CD4-positive, alpha-beta T cell (primary cell): ENCODE data around the gene LSR. TPM values are rescaled to one million over a fixed set of nuclear protein-coding genes. Genes with fewer than 3 reads are reported as not detected.

Source experiments
- ATAC-seq: fragments of 200-7000 bp; cut with Tn5 transposase; one replicate; pipeline ENCODE4 v1.10.0; 2022; ENCODE audit warnings: mild to moderate bottlenecking; ENCODE audit not compliant: poor library complexity
- CTCF ChIA-PET: fragments of 350-600 bp; sonication (Branson Sonifier 250); formaldehyde crosslinking; loops from one replicate; lab custom pipeline; 2021; ENCODE audit warnings: antibody characterized with exemption, inconsistent platforms; lab: Charles Lee
- POLR2A ChIA-PET: fragments of 350-600 bp; sonication (Branson Sonifier 250); formaldehyde crosslinking; loops from one replicate; lab custom pipeline; 2021; ENCODE audit warnings: antibody characterized with exemption, inconsistent platforms; lab: Charles Lee
- DNase-seq, 14 experiments: peaks; one replicate each; pipeline ENCODE4 v3.0.0-alpha.2; 2013 to 2020; ENCODE audit warnings: mixed read lengths in 2 of 14
- H3K27ac ChIP-seq, 2 donors: one replicate each; pipeline versions ENCODE4 v1.5.1 to v1.7.0; 2013; ENCODE audit warnings: low read length in 2 of 2, low read depth in 1 of 2, mild to moderate bottlenecking in 1 of 2
- H3K27me3 ChIP-seq, 2 experiments: 1 replicate in 1 of 2; 2 replicates in 1 of 2; pipeline versions ENCODE4 v1.6.1 to v1.7.0; 2013; ENCODE audit warnings: low read length in 2 of 2, control low read depth in 1 of 2, mild to moderate bottlenecking in 1 of 2, moderate library complexity in 1 of 2; ENCODE audit not compliant: insufficient read depth in 2 of 2, control insufficient read depth in 1 of 2
- H3K36me3 ChIP-seq: one replicate; pipeline ENCODE4 v1.6.1; 2013; ENCODE audit warnings: low read length, control low read depth; ENCODE audit not compliant: insufficient read depth
- H3K4me1 ChIP-seq: one replicate; pipeline ENCODE4 v1.6.1; 2013; ENCODE audit warnings: low read length, control low read depth; ENCODE audit not compliant: insufficient read depth
- H3K4me3 ChIP-seq: one replicate; pipeline ENCODE4 v1.5.1; 2013; ENCODE audit warnings: mild to moderate bottlenecking, low read length, moderate library complexity
- H3K9me3 ChIP-seq, 2 experiments: 1 replicate in 1 of 2; 2 replicates in 1 of 2; pipeline versions ENCODE4 v1.6.1 to v1.7.0; 2013; ENCODE audit warnings: low read length in 2 of 2, mild to moderate bottlenecking in 2 of 2, control low read depth in 1 of 2, moderate library complexity in 1 of 2; ENCODE audit not compliant: control insufficient read depth in 1 of 2, insufficient read depth in 1 of 2
- H3K27ac Mint-ChIP-seq: one replicate; pipeline ENCODE4 v1.8.0; 2020; ENCODE audit warnings: mixed read lengths
- H3K27me3 Mint-ChIP-seq: one replicate; pipeline ENCODE4 v1.8.0; 2021; ENCODE audit warnings: mixed read lengths
- H3K36me3 Mint-ChIP-seq: one replicate; pipeline ENCODE4 v1.8.0; 2021; ENCODE audit warnings: low read depth, mixed read lengths
- H3K4me1 Mint-ChIP-seq: one replicate; pipeline ENCODE4 v1.8.0; 2021; ENCODE audit warnings: low read depth, mixed read lengths
- H3K4me3 Mint-ChIP-seq: one replicate; pipeline ENCODE4 v1.8.0; 2020; ENCODE audit warnings: mild to moderate bottlenecking, mixed read lengths
- H3K9me3 Mint-ChIP-seq: one replicate; pipeline ENCODE4 v1.8.0; 2020; ENCODE audit warnings: mixed read lengths
- intact Hi-C, 2 experiments: fragments of 100-400 bp; cut with DNase I in 1 of 2; cut with micrococcal nuclease in 1 of 2; formaldehyde crosslinking; loops; one replicate each; pipeline versions ENCODE4 v1.15.1 to v1.9.0; 2023 to 2025; cut with DNase I, micrococcal nuclease
- total RNA-seq, 174 experiments: library from RNA in 2 of 174; stranded (reverse) in 2 of 174; gene quantifications; one replicate each; pipeline ENCODE4 v1.2.3 and lab custom pipeline; 2021 to 2026
- TF ChIP-seq, protein P1 (sequence below): fragments of 200-600 bp; IDR thresholded peaks from one replicate; pipeline ENCODE4 v1.8.0; 2022; ENCODE audit warnings: antibody characterized with exemption, mild to moderate bottlenecking

The LSR gene
- total RNA-seq, 2 experiments from 2014 or later, result 45.0 to 47.9 TPM

DNA sequence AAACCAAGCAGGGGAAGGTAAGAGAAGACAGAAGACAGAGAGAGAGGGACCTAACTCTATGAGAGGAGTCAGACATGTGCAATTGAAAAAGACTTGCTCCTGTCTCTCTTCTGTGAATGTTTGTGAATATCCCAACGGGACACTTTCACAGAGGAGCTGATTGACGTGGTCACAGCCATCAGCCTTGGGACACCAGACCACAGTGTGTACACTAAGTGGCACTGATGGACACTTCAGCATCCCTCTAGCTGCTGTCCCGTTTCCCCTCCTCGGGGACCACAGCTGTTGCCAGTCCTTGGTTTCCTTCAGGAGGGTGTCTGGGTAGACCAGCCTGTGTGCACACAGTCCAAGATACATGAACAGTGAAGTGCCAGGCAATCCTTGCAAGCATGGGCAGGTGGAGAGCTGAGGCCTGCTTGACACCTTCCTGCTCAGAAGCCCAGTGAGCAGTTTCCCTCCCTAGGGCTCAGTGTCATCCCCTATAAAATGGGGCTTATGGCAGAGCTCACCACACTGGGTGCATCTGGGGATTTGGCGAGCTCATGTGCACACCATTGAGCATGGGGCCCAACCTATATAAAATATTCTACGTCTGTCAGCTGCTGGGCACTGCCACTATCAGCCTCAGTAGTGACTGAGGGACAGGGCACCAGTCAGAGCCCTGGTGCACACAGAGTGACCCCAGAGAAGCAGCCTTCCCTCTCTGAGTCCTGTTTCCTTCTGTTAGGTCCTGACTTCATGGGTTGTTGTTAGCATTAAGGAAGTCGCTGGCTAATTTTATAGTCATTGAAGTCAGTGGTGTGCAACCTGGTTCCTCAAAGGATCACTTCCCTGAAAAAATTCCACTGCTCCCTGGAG, 15.7 kb downstream of the LSR start:
- H3K27me3 ChIP-seq, result no peaks in the 10 kb centered on the region
- Mint-ChIP-seq H3K4me3 (peak overlapping the region; percentile 87), H3K36me3 (peaks cover 31% of the 10 kb centered on the region), H3K9me3 (no peaks in the 10 kb centered on the region), H3K27me3 (no peaks in the 10 kb centered on the region), H3K4me1 (peaks cover 20% of the 10 kb centered on the region), H3K27ac (peak overlapping the region; percentile 92)
- H3K27ac ChIP-seq, result no peak overlapping the region
- peaks cover 33% of the 10 kb centered on the region for H3K4me1 ChIP-seq
- DNase-seq (peak in 1 of 14 experiments; percentile 31), ATAC-seq (no peak)
- TF ChIP-seq, protein P1, sequence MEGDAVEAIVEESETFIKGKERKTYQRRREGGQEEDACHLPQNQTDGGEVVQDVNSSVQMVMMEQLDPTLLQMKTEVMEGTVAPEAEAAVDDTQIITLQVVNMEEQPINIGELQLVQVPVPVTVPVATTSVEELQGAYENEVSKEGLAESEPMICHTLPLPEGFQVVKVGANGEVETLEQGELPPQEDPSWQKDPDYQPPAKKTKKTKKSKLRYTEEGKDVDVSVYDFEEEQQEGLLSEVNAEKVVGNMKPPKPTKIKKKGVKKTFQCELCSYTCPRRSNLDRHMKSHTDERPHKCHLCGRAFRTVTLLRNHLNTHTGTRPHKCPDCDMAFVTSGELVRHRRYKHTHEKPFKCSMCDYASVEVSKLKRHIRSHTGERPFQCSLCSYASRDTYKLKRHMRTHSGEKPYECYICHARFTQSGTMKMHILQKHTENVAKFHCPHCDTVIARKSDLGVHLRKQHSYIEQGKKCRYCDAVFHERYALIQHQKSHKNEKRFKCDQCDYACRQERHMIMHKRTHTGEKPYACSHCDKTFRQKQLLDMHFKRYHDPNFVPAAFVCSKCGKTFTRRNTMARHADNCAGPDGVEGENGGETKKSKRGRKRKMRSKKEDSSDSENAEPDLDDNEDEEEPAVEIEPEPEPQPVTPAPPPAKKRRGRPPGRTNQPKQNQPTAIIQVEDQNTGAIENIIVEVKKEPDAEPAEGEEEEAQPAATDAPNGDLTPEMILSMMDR, result no peak
- intact Hi-C loops, result loop anchor here (5.0 to 10.0 kb wide), 4 partner anchors 47 to 450 kb away; partner anchors contain the start of genes FXYD7 (in 1 of the 2) and KMT2B (in 1 of the 2)
- ChIA-PET POLR2A (interaction anchor here (1.3 to 3.5 kb wide), 6 partner anchors 24 to 195 kb away, joined by 3 to 15 read pairs (median 4); partner anchors contain the start of gene FXYD5), CTCF (interaction anchor here (1.2 kb wide), 1 partner anchor 102 kb away, joined by 3 read pairs; no protein-coding TSS in a partner anchor)
- no peak overlapping the region for H3K4me3 ChIP-seq
- H3K36me3 ChIP-seq, result peaks cover 14% of the 10 kb centered on the region
- H3K9me3 ChIP-seq, result no peaks in the 10 kb centered on the region

DNA sequence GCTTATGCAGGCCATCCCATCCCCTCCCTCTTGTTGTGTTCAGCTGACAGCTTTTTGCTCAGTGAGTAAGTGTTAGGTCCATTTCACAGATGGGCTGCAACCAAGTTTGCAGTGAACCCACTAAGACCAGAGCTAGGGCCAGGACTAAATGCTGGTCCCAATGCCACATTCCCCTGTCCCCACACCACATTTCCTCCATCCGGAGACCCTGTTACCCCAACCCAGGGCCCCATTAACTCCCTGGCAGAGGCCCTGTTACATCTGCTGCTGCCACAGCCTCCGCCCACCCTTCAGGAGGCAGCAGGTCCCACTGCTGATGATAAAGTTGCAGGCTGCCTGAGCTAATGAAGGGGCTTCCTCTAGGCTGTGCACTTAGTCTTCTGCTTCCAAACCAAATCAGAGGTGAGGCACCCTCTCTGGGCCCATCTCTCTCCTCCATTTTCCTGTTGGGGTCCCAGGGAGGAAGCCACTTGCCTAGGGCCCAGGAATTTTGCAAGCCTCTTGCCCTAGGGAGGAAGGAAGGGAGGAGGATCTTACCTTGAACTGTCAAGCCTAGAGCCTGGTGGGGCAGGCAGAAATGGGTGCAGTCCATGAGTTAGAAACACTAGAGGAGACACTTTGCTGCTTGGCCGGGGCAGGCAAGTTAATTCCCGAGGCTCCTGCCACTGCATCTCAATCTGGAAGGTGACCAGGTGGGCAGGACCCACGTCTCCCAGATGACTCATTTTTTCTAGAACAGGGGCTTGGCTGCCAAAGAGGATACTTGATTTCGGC, 16.5 kb downstream of the LSR start:
- no peak overlapping the region for H3K27ac ChIP-seq
- Mint-ChIP-seq H3K27me3 (no peaks in the 10 kb centered on the region), H3K9me3 (no peaks in the 10 kb centered on the region), H3K4me3 (peak overlapping the region; percentile 87), H3K36me3 (peaks cover 31% of the 10 kb centered on the region), H3K4me1 (peaks cover 20% of the 10 kb centered on the region), H3K27ac (peak overlapping the region; percentile 92)
- H3K36me3 ChIP-seq, result peaks cover 14% of the 10 kb centered on the region
- H3K9me3 ChIP-seq, result no peaks in the 10 kb centered on the region
- no peak overlapping the region for H3K4me3 ChIP-seq
- ATAC-seq, result no peak
- intact Hi-C loops, result loop anchor here (5.0 to 10.0 kb wide), 4 partner anchors 48 to 449 kb away; partner anchors contain the start of genes FXYD7 (in 1 of the 2) and KMT2B (in 1 of the 2)
- H3K4me1 ChIP-seq, result peaks cover 40% of the 10 kb centered on the region
- no peaks in the 10 kb centered on the region for H3K27me3 ChIP-seq
- peak in 1 of 14 experiments; percentile 32 for DNase-seq
- POLR2A ChIA-PET, result interaction anchor here (1.3 to 3.5 kb wide), 6 partner anchors 25 to 112 kb away, joined by 3 to 15 read pairs (median 4); partner anchors contain the start of gene FXYD5
- CTCF ChIA-PET, result interaction anchor here (1.2 kb wide), 1 partner anchor 103 kb away, joined by 3 read pairs; no protein-coding TSS in a partner anchor
- TF ChIP-seq, protein P1, result no peak
